T-helper 1 cell (primary cell): ENCODE results near the gene CUL7.
"Not testable (repeated sequence)": the region's sequence is repeated elsewhere in the genome, so short reads cannot be mapped to it uniquely, and the experiment has no call there.

ENCODE experiments used
- DNase-seq, 5 donors: peaks; one replicate each; pipeline ENCODE4 v3.0.0-alpha.2; 2012 to 2020

Gene CUL7

DNA sequence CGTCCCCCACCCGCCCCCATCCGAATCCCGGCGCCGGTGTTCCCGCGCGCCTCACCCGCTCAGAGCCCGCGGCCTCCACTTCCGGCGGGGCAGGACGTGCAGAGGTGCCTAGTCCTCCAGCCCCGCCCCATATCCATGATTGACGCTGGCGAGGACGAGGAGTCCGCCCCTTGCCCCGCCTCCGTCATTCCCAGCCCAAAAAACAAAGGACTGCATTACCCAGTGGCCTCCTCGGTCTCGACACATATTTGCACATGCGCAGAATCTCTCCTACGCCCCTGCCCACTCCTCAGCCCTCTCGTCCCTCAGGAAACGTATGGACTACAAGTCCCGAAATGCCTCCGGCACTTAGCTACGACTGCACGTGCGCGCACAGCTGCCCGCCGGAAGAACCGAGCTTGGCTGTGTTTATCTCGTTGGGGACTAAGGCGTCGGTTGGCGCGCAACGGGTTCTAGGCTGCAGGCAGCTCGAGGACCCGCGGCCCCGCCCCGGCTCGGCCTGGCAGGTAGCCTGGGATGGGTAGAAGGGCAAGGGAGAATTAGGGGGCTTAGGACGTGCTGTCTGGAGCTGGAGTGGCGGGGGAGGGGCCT is 39.7 kb downstream of the CUL7 start, which contains the start of the genes KLHDC3 and MEA1:
Gene KLHDC3, plus strand, starts transcription at position 407 of the 591 bp plus-strand sequence. CDS start 2,944 bp downstream, outside the sequence.
Gene MEA1, minus strand, starts transcription at position 104 of the 591 bp plus-strand sequence. CDS start 133 bp downstream, outside the sequence.
- peak; percentile 97 to 100 (median 99) for DNase-seq

DNA sequence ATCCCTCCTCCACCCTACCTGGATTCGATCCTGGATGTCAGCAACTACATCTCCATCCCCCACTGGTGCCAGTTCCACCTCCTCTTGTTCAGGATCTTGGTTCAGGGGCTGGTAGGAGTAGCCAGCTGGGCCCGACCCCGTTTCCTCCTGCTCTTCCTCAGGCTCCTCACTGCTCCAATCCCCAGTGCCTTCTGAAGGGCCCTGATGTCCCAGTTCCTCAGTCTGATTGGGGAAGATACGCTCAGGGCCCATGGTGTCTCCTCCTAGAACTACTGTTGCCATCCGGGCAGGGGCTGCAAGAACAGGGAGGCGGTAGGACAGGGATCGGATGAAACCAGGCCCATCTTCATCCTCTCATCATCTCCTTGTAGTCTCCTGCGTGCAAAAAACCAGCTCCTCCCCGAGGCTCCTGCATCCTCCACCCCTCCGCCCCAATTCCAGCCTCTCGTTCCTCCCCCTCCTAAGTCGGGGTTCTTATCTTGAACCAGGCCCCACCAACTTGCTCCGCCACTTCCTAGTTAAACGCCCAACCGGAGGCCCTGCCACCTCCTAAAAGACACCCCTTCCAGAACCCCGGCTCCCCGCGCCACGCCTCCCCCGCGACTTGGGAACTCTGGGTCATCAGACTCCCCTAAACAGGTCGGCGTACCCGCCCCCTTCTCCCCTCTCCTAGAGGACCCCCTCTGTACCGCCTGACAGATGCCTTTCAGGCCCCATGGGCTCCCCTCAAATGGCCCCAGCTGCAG is 40.4 kb downstream of the CUL7 start:
- no peak for DNase-seq

DNA sequence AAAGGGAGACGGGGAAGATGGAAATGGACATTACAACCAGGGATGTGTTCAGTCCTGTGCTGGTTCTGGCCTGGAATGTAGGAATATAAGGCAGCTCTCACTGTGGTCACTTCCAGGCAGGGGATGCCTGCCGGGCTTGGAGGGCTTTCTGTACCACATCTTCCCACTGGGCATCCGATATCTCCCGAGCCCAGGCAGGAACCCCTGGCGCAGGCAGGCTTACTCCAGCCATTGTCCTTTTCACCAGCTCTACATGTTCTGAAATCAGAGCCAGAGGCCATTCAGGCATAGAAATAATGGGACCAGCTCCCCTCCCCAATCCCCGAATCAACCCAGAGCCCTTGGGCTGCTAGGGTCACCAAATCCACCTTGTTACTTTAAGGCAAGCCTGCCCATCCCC is 41.3 kb downstream of the CUL7 start:
- no peak for DNase-seq

DNA sequence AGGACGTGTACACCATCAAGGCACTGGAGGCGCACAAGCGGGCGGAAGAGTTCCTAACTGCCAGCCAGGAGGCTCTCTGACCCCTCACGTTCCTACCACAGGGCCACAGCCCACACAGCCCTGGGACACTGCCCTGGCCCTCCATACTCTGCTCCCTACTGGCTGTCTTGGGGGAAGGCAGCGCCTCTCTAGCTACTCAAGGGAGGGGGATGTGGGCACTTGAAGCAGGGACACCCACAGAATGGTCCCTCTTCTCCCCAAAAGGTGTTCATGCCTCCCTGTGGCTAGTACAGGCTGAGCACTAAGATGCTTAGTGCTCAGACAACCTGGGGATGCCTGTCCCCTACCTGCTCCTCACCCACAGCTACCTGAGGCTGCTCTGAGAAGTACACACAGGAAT is 42.4 kb downstream of the CUL7 start:
- DNase-seq = no peak

DNA sequence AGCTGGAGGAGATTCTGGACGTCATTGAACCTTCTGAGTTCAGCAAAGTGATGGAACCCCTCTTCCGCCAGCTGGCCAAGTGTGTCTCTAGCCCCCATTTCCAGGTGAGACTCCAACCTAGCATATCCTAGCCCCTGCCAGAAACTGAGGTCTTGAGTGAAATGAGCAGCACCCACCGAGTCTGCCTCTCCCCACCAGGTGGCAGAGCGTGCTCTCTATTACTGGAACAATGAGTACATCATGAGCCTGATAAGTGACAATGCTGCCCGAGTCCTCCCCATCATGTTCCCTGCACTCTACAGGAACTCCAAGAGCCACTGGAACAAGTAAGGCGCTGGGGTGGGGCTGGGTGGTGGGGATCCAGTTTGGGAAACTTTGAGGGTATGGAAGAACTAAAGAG is 44.5 kb downstream of the CUL7 start:
- no peak for DNase-seq

DNA sequence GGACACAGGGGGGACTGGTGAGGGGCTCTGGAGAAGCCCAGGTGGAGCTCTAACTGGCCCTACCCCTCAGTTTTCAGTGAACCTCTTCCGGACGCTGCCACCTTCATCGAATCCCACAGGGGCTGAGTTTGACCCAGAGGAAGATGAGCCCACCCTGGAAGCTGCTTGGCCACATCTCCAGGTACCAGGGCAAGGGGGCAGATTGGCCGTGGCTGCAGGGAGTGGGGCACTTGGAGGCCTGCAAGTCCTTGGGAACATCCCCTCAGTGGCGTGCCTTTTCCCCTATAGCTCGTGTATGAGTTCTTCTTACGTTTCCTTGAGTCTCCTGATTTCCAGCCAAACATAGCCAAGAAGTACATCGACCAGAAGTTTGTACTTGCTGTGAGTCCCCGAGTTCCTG is 46.5 kb downstream of the CUL7 start:
- DNase-seq = no peak

DNA sequence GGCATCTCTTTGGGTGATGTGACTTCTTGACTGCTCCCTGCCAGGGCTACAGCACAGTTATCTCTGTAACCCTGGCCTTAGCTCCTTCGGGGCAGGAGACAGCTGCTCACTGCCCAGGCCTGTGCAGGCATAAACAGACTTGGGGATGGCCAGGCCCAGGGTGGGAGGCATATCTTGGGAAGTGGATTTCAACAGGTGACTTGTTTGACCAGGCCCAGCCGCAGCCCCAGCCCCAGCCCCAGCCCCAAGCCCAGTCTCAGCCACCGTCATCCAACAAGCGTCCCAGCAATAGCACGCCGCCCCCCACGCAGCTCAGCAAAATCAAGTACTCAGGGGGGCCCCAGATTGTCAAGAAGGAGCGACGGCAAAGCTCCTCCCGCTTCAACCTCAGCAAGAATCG is 47.4 kb downstream of the CUL7 start:
- no peak for DNase-seq

DNA sequence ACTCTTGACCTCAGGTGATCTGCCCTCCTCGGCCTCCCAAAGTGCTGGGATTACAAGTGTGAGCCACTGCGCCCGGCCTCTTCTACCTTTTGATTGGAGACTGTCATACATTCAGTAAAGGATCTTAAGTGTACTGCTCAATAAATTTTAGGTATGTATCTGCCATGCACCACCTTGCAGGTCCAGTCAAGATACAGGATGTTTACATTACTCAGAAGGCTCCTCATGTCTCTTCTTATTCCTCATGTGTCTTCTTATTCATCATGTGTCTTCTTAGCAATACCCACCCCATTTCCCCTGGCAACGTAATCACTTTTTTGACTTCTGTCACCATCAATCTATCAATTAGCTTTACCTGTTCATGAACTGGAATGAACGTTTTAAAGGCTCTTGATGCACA is 47.8 kb downstream of the CUL7 start:
- DNase-seq = no peak

DNA sequence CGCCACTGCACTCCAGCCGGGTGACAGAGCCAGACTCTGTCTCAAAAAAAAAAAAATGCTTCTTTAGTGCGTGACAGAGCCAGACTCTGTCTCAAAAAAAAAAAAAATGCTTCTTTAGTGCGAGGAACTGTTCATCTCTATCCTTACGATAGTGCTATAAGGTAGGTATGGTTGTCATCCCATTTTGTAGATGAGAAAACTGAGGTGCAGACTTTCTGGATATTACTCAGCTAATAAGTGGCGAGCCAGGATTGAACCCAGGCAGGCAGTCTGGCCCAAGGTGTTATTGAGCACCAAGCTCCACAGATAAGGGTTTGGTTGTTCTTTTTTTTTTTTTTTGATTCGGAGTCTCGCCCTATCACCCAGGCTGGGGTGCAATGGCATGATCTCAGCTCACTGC is 51.8 kb downstream of the CUL7 start:
- no peak for DNase-seq

DNA sequence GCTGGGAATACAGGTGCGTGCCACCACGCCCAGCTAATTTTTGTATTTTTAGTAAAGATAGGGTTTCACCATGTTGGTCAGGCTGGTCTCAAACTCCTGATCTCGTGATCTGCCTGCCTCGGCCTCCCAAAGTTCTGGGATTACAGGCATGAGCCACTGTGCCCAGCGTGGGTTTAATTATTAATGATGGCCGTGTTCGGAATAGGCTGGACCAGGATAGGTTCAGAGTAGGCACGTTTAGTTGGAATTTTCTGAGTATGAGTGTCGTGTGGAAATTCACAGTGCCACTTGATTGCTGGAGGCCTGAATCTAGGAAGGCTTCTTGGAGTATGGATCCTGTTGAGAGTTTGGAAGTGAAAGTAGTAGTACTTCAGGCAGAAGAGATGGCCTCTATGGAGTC is 55.4 kb downstream of the CUL7 start:
- not testable (repeated sequence) for DNase-seq

DNA sequence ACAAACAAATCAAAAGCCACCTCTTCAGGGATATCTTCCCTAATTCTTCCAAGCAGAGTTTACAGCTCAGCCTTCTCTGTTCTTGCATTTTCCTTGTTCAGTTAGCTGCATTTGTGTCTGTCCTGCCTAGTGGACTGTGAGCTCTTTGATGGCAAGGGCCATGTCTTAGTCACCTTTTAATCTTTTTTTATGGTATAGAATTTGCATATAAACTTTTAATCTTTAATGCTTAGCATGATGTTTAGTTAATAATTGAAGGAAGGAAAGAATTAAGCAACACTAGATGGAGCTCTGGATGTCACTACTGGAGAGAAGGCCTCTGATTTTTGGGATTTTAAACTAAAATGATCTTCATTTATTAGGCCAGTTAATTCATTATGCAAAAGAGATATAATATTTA is 57.1 kb downstream of the CUL7 start:
- no peak for DNase-seq

DNA sequence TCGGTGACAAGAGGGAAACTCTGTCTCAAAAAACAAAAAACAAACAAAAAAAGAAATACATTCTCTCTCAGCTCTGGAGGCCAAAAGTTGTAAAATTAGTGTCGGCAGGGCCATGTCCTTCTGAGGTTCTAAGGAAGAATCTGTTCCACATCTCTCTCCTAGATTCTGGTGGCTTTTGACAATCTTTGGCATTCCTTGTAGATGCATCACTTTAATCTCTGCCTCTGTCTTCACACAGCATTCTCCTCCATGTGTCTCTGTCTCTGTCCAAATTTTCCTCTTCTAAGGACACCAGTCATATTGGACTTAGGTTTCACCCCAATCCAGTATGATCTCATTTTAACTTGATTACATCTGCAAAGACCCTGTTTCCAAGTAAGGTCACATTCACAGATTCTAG is 60.2 kb downstream of the CUL7 start:
- no peak for DNase-seq

DNA sequence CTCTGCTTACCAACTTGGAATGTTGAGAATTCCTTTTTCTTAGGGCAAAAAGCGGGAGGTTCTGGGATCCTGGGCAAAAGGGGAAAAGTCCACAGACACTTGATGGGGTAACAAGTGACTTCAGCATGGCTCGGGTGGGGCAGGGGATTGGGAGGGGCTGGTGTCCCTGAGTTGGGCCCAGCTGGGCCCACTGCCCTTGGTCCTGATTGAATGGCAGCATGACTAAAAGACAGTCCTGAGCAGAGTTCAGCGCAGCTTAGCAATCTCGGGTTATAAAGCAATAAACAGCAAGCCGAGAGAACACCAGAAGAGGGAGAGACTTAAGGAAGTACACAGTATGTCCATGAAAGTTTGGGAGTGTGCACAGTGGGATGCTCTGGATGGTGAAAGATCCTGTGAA is 63.7 kb downstream of the CUL7 start:
- no peak for DNase-seq

DNA sequence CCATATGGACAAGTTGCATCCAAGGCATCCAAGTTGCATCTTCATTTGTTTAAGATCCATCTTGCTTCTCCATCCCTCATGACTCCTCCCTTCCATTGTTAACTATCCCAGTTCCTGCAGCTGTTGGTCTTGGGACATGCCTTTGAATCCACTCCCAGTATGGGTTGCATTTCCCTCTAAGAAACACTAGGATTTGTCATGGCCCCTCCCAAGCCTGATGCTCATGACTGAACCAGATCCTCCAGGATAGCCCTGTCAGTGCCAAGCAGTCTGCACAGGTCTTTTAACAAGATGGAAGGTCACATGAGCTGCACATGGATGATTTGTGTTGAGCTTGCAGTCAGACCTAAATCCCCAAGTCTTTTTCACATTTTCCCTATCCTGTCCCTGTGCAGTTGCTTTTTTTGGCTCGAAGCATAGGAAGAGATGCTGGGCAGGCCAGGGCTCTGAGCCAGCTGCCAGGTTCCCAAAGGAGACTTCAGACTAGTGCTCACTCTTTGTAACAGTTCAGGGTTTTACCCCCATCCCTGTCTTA is 65.1 kb downstream of the CUL7 start:
- DNase-seq = no peak
